Middle frontal gyrus (tissue), 1 donor: ENCODE measurements around the gene ZDHHC11B.
"Not testable (repeated sequence)": the region's sequence is repeated elsewhere in the genome, so short reads cannot be mapped to it uniquely, and the experiment has no call there.

Source experiments
- DNase-seq: peaks from one replicate; pipeline ENCODE4 v3.0.0-alpha.2; 2015; ENCODE audit warnings: low spot score; ENCODE audit errors: extremely low spot score

ZDHHC11B gene

GRCh38 chr5:770585-770984 is 13.9 kb downstream of the ZDHHC11B start:
- DNase-seq = not testable (repeated sequence)

GRCh38 chr5:769485-770145 is 14.9 kb downstream of the ZDHHC11B start:
- not testable (repeated sequence) for DNase-seq

- DNase-seq = no peak
Observed at GRCh38 chr5:766666-767431, 17.7 kb downstream of the ZDHHC11B start.

GRCh38 chr5:765948-766631 is 18.4 kb downstream of the ZDHHC11B start:
- no peak for DNase-seq

- no peak for DNase-seq
Observed at GRCh38 chr5:763998-764781, 20.3 kb downstream of the ZDHHC11B start.

GRCh38 chr5:763397-763796 is 21.1 kb downstream of the ZDHHC11B start:
- no peak for DNase-seq

- not testable (repeated sequence) for DNase-seq
Observed at GRCh38 chr5:762996-763395, 21.5 kb downstream of the ZDHHC11B start.

GRCh38 chr5:761854-762710 is 22.4 kb downstream of the ZDHHC11B start:
- DNase-seq = no peak

- DNase-seq = no peak
Observed at GRCh38 chr5:761059-761771, 23.3 kb downstream of the ZDHHC11B start.

GRCh38 chr5:760363-761058 is 24.0 kb downstream of the ZDHHC11B start:
- DNase-seq = no peak

- no peak for DNase-seq
Observed at GRCh38 chr5:759781-760362, 24.7 kb downstream of the ZDHHC11B start.

- DNase-seq = no peak
Observed at GRCh38 chr5:759111-759751, 25.3 kb downstream of the ZDHHC11B start.

- no peak for DNase-seq
Observed at GRCh38 chr5:758698-759053, 25.9 kb downstream of the ZDHHC11B start.

- no peak for DNase-seq
Observed at GRCh38 chr5:757931-758697, 26.4 kb downstream of the ZDHHC11B start.

GRCh38 chr5:757346-757930 is 27.1 kb downstream of the ZDHHC11B start:
- DNase-seq = no peak

GRCh38 chr5:756865-757345 is 27.6 kb downstream of the ZDHHC11B start:
- DNase-seq = no peak

- DNase-seq = no peak
Observed at GRCh38 chr5:756171-756570, 28.4 kb downstream of the ZDHHC11B start.
